Uterus (tissue), 2 donors: Measurements from ENCODE around the gene KCNH4.
"Not testable (repeated sequence)": the region's sequence is repeated elsewhere in the genome, so short reads cannot be mapped to it uniquely, and the experiment has no call there.

ENCODE experiments used
- POLR2A ChIP-seq, 2 donors: fragments of 450-650 bp; IDR thresholded peaks; one replicate each; pipeline ENCODE4 v1.6.1; 2016; ENCODE audit warnings: antibody characterized with exemption in 2 of 2, mild to moderate bottlenecking in 1 of 2, moderate library complexity in 1 of 2
- TF ChIP-seq, protein P1 (sequence below), 4 experiments: fragments of 200-600 bp in 2 of 4; fragments of 450-650 bp in 2 of 4; sonication (generic) in 2 of 4; IDR thresholded peaks; one replicate each; pipeline ENCODE4 v1.5.1; 2016 to 2019; ENCODE audit warnings: antibody characterized with exemption in 4 of 4, mild to moderate bottlenecking in 2 of 4, moderate library complexity in 1 of 4

DNA sequence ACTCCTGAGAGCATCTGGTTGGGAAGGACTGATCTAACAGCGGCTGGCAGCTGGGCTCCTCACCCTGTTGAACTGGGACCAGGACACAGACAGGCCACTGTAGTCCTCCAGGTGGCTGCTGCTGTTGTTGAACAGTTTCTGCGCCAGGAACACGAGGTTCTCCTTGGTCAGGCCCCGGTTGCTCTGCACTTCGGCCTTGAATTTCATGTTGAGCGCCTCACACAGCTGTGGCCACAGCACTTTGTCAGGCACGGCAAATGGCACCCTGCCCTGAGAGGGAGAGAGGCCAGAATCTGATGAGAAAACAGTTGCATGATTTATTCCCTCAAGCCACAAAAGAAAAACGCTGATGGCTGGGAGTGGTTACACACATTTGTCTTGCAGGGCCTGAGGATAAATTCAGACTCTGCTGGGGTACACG lies 31.0 kb upstream of the KCNH4 start:
- TF ChIP-seq, protein P1, sequence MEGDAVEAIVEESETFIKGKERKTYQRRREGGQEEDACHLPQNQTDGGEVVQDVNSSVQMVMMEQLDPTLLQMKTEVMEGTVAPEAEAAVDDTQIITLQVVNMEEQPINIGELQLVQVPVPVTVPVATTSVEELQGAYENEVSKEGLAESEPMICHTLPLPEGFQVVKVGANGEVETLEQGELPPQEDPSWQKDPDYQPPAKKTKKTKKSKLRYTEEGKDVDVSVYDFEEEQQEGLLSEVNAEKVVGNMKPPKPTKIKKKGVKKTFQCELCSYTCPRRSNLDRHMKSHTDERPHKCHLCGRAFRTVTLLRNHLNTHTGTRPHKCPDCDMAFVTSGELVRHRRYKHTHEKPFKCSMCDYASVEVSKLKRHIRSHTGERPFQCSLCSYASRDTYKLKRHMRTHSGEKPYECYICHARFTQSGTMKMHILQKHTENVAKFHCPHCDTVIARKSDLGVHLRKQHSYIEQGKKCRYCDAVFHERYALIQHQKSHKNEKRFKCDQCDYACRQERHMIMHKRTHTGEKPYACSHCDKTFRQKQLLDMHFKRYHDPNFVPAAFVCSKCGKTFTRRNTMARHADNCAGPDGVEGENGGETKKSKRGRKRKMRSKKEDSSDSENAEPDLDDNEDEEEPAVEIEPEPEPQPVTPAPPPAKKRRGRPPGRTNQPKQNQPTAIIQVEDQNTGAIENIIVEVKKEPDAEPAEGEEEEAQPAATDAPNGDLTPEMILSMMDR (IDR thresholded peaks at IDR 0.05), result not testable (repeated sequence)
- not testable (repeated sequence) for TF ChIP-seq POLR2A (IDR thresholded peaks at IDR 0.05)
